Adrenal gland (tissue), 5 donors: ENCODE results near the gene FOXP2.

Source experiments
- POLR2A ChIP-seq, 2 donors: fragments of 450-650 bp; IDR thresholded peaks; one replicate each; pipeline ENCODE4 v1.6.1; 2017; ENCODE audit warnings: antibody characterized with exemption in 2 of 2, mild to moderate bottlenecking in 2 of 2, moderate library complexity in 1 of 2
- TF ChIP-seq, protein P1 (sequence below), 6 experiments: fragments of 450-650 bp in 4 of 6; fragments of 200-600 bp in 2 of 6; sonication (generic) in 1 of 6; IDR thresholded peaks; 1 replicate in 5 of 6; 2 replicates in 1 of 6; pipeline versions ENCODE4 v1.5.1 to v1.8.0; 2016 to 2021; ENCODE audit warnings: antibody characterized with exemption in 6 of 6, mild to moderate bottlenecking in 2 of 6, moderate library complexity in 1 of 6
- donor health status: DM: no; HTN: no; CAD: no.

DNA sequence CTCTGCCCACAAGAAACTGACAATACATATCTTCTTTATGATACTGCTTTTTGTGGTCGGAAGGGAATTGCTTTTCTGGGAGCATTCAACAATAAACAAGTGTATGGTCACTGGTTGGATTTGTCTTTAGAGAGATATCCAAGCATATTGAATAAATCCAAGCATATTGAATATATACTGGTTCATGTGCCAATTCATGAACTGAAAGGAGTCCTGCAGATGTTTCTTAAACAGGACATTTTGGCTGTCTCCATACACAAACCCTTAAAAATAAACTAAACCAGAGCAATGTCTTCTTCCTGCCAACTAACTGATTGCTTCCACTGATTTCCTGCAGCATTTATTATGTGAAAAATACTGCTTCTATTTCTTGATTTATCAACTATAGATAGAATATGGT lies 173.9 kb downstream of the FOXP2 start:
- no peak for TF ChIP-seq POLR2A (IDR thresholded peaks at IDR 0.05)
- TF ChIP-seq, protein P1, sequence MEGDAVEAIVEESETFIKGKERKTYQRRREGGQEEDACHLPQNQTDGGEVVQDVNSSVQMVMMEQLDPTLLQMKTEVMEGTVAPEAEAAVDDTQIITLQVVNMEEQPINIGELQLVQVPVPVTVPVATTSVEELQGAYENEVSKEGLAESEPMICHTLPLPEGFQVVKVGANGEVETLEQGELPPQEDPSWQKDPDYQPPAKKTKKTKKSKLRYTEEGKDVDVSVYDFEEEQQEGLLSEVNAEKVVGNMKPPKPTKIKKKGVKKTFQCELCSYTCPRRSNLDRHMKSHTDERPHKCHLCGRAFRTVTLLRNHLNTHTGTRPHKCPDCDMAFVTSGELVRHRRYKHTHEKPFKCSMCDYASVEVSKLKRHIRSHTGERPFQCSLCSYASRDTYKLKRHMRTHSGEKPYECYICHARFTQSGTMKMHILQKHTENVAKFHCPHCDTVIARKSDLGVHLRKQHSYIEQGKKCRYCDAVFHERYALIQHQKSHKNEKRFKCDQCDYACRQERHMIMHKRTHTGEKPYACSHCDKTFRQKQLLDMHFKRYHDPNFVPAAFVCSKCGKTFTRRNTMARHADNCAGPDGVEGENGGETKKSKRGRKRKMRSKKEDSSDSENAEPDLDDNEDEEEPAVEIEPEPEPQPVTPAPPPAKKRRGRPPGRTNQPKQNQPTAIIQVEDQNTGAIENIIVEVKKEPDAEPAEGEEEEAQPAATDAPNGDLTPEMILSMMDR (IDR thresholded peaks at IDR 0.05): no peak
